Measurements from ENCODE around the gene CDK7.
A peak's percentile ranks its signal among the peaks of the same experiment; 100 is the strongest.

The CDK7 gene

DNA sequence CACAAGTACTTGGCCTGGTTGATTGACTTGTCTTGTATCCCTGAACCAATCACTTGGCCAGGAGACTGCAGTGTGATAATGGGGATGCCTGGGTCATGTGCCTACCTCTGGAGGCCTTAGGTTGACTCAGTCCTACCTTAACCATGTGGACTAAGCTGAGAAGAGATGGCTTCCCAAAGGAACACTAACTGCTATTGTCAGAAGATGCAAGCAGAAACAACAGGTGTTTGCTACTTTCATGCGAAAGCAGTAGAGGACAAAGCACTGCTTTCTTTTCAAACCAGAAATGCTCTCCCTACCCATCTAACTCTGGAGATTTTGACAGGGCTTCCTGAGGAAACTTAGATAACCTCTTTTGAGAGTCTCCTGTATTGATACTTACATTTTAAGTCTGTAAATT, 22.9 kb downstream of the CDK7 start:
- TF ChIP-seq, protein P1, sequence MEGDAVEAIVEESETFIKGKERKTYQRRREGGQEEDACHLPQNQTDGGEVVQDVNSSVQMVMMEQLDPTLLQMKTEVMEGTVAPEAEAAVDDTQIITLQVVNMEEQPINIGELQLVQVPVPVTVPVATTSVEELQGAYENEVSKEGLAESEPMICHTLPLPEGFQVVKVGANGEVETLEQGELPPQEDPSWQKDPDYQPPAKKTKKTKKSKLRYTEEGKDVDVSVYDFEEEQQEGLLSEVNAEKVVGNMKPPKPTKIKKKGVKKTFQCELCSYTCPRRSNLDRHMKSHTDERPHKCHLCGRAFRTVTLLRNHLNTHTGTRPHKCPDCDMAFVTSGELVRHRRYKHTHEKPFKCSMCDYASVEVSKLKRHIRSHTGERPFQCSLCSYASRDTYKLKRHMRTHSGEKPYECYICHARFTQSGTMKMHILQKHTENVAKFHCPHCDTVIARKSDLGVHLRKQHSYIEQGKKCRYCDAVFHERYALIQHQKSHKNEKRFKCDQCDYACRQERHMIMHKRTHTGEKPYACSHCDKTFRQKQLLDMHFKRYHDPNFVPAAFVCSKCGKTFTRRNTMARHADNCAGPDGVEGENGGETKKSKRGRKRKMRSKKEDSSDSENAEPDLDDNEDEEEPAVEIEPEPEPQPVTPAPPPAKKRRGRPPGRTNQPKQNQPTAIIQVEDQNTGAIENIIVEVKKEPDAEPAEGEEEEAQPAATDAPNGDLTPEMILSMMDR (IDR thresholded peaks at IDR 0.05; ENCODE audit: low read depth, low read length, missing control alignments), result no peak
- no peak for DNase-seq (ENCODE audit: low read depth)
- no peak overlapping the region for H3K4me3 ChIP-seq (ENCODE audit: low read depth, low read length)

DNA sequence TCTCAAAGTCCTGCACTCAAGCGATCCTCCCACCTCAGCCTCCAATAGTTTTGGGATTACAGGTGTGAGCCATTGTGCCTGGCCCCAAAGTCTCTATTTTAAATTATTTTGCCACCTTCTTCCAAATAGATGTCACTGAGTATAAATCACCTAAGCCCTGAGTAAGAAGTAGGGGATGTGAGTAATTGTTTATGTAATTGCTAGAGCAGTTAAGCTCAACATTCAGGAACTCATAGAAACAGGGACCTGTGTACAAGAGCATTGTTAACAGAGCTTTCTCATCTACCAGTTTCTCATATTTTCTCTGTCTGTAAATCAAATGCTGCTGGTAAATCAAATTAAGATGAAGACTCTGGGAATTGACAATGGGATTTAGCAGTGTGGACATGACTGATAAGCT, 26.3 kb downstream of the CDK7 start:
- DNase-seq (ENCODE audit: low read depth), result no peak
- no peak overlapping the region for H3K4me3 ChIP-seq (ENCODE audit: low read depth, low read length)
- TF ChIP-seq, protein P1 (IDR thresholded peaks at IDR 0.05; ENCODE audit: low read depth, low read length, missing control alignments), result no peak

DNA sequence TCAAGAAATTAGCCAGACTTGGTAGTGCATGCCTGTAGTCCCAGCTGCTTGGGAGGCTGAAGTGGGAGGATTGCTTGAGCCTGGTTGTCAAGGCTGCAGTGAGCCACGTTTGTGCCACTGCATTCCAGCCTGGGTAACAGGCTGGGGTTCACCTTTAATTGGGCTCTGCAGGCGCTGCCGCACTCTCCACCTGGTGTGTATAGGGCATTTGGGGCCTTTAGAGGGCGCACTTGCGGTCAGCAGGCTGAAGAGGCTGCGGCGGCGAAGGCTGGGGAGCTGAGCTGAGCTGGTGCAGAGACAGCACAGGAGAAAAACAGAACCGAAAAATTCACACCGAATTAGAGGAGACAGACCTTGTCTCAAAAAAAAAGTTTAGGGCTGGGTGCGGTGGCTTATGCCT, 31.2 kb downstream of the CDK7 start:
- DNase-seq (ENCODE audit: low read depth), result no peak
- TF ChIP-seq, protein P1 (IDR thresholded peaks at IDR 0.05; ENCODE audit: low read depth, low read length, missing control alignments), result peak; percentile 21

DNA sequence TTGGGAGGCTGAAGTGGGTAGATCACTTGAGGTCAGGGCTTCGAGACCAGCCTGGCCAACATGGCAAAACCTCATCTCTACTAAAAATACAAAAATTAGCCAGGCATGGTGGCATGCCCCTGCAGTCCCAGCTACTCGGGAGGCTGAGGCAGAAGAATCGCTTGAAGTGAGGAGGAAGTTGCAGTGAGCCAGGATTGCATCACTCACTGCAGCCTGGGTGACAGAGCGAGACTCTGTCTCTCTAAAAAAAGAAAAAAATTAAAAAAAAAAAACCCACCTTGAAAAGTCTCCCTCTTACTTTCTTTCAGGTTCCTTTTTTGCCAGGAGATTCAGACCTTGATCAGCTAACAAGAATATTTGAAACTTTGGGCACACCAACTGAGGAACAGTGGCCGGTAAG, 34.2 kb downstream of the CDK7 start:
- TF ChIP-seq, protein P1 (IDR thresholded peaks at IDR 0.05; ENCODE audit: low read depth, low read length, missing control alignments), result no peak
- H3K4me3 ChIP-seq (ENCODE audit: low read depth, low read length), result no peak overlapping the region
- DNase-seq (ENCODE audit: low read depth), result no peak

More for the DNA sequence above, 31.2 kb downstream of the CDK7 start:
- H3K4me3 ChIP-seq (ENCODE audit: low read depth, low read length), result no peak overlapping the region

DNA sequence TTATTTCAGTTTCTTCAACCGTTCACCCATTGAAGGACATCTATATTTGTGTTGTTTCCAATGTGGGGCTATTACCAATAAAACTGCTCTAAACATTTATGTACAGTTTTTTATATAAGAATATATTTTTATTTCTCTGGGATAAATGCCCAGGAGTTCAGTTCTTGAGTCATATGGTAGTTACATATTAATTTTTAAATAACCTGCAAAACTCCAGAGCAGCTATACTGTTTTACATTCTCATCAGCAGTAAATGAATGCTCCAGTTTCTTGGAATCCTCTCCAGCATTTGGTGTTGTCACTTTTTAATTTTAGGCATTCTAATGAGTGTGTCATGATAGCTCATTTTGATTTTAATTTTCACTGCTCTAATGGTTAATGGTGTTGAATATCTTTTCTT, 36.2 kb downstream of the CDK7 start:
- TF ChIP-seq, protein P1 (IDR thresholded peaks at IDR 0.05; ENCODE audit: low read depth, low read length, missing control alignments), result no peak
- no peak overlapping the region for H3K4me3 ChIP-seq (ENCODE audit: low read depth, low read length)
- DNase-seq (ENCODE audit: low read depth), result no peak

DNA sequence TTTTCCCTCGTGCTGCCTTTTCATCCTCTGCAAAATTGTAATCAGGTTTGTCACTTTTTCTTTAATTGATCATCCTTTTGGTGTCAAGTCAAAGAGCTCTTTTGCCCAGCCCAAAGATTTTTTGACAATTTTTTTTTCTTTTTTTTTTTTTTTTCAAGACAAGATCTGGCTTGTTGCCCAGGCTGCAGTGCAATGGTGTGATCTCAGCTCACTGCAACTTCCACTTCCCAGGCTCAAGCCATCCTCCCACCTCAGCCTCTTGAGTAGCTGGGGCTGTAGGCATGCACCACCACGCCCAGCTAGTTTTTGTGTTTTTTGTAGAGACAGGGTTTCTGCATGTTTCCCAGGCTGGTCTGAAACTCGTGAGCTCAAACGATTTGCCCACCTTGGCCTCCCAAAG, 36.7 kb downstream of the CDK7 start:
- TF ChIP-seq, protein P1 (IDR thresholded peaks at IDR 0.05; ENCODE audit: low read depth, low read length, missing control alignments), result no peak
- H3K4me3 ChIP-seq (ENCODE audit: low read depth, low read length), result no peak overlapping the region
- no peak for DNase-seq (ENCODE audit: low read depth)

DNA sequence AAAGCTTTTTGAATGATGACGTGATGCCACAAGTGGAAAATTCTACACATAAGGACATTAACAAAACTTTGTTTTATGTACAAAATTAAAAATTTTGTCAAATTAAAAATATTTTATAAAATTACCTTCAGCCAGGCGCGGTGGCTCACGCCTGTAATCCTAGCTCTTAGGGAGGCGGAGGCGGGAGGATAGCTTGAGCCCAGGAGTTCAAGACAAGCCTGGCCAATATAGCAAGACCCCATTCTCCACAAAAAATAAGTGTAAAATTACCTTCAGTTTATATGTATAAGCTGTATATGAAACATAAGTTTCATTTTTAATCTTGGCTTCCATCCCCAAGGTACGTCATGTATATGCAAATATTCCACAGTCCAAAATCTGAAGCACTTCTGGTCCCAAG, 40.9 kb downstream of the CDK7 start:
- no peak for DNase-seq (ENCODE audit: low read depth)
- H3K4me3 ChIP-seq (ENCODE audit: low read depth, low read length), result no peak overlapping the region
- TF ChIP-seq, protein P1 (IDR thresholded peaks at IDR 0.05; ENCODE audit: low read depth, low read length, missing control alignments), result no peak
